Measurements from ENCODE around the gene NIPAL4.

DNA sequence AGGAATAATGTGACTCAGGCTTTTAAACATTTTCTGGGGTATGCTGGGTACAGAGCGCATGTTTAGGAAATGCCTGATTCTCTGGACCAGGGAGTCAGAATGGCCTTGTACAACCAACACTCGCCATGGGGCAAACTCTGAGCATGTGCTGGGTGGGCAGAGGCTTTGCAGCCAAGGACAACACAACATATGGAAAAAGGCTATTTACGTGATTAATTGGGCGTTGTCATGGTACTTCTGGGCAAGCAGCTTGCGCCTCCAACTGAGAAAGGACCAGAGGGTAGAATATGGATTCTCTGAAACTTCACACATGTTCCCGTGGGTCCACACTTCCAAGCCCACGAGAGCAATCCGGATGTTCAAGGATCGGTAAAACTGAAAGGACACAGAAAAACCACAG, 49.1 kb downstream of the NIPAL4 start:
- TF ChIP-seq, protein P1, sequence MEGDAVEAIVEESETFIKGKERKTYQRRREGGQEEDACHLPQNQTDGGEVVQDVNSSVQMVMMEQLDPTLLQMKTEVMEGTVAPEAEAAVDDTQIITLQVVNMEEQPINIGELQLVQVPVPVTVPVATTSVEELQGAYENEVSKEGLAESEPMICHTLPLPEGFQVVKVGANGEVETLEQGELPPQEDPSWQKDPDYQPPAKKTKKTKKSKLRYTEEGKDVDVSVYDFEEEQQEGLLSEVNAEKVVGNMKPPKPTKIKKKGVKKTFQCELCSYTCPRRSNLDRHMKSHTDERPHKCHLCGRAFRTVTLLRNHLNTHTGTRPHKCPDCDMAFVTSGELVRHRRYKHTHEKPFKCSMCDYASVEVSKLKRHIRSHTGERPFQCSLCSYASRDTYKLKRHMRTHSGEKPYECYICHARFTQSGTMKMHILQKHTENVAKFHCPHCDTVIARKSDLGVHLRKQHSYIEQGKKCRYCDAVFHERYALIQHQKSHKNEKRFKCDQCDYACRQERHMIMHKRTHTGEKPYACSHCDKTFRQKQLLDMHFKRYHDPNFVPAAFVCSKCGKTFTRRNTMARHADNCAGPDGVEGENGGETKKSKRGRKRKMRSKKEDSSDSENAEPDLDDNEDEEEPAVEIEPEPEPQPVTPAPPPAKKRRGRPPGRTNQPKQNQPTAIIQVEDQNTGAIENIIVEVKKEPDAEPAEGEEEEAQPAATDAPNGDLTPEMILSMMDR (IDR thresholded peaks at IDR 0.05; ENCODE audit: low read length), result no peak
- TF ChIP-seq EZH2 (IDR thresholded peaks at IDR 0.05; ENCODE audit: borderline replicate concordance, low read length), result no peak

Measured in OCI-LY1 (cell line).